Epidermal melanocyte (primary cell): Measurements from ENCODE around the gene SSH2.

Experiments
- DNase-seq: peaks from one replicate; pipeline ENCODE4 v3.0.0; 2011; ENCODE audit warnings: low spot score; ENCODE audit not compliant: insufficient read length

The SSH2 gene

GRCh38 chr17:29612404-29613280, 317.4 kb downstream of the SSH2 start:
- DNase-seq, result no peak

DNA sequence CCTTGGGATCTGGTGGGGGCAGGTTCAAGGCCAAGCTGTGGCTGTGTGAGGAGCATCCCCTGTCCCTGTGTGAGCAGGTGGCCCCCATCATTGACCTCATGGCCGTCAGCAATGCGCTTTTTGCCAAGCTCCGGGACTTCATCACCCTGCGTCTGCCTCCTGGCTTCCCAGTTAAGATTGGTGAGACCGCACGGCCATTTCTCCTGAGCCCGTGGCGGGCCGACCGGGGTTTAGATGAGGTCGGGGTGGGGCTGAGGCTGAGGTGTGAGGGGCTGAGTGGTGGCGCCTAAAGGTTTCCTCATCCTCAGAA, 318.0 kb downstream of the SSH2 start:
- no peak for DNase-seq

GRCh38 chr17:29611351-29612093, 318.5 kb downstream of the SSH2 start:
- no peak for DNase-seq

- DNase-seq, result no peak
Measured at GRCh38 chr17:29610395-29610794, 319.6 kb downstream of the SSH2 start.

DNA sequence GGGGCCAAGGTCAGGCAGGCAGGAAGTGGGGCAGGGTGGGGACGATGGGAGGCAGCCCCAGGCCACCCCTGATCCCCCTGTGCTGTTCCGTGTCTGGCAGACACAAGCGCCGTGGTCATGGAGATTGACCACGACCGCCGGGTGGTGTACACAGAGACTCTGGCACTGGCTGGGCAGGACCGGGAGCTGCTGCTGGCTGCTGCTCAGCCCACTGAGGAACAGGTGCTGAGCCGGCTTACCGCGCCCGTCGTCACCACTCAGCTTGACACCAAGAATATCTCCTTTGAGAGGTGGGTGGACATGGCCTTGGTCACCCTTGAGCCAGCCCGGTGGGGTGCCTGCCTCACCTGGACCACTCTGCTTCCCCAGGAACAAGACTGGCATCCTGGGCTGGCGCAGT, 321.0 kb downstream of the SSH2 start:
- DNase-seq, result no peak

DNA sequence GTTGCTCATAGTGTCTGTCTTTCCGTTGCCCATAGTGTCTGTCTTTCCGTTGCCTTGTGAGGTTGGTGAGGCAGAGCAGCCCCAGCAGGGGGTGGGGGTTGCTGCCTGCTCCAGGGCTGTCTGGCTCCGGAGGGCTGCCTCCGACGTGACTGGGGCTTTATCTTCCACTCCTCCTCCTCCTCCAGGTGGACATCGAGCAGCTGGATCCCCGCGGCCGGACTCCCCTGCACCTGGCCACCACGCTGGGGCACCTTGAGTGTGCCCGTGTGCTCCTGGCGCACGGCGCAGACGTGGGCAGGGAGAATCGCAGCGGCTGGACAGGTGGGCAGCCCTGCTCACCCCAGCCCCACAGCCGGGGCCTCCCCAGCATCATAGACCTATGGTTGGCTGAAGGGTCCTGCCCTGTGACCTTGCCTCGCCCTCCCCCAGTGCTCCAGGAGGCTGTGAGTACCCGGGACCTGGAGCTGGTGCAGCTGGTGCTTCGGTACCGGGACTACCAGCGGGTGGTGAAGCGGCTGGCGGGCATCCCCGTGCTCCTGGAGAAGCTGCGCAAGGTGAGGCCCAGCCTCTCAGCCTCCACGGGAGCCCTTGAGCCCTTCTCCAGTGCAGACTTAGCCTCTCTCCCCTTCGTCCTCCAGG, 322.4 kb downstream of the SSH2 start:
- no peak for DNase-seq

DNA sequence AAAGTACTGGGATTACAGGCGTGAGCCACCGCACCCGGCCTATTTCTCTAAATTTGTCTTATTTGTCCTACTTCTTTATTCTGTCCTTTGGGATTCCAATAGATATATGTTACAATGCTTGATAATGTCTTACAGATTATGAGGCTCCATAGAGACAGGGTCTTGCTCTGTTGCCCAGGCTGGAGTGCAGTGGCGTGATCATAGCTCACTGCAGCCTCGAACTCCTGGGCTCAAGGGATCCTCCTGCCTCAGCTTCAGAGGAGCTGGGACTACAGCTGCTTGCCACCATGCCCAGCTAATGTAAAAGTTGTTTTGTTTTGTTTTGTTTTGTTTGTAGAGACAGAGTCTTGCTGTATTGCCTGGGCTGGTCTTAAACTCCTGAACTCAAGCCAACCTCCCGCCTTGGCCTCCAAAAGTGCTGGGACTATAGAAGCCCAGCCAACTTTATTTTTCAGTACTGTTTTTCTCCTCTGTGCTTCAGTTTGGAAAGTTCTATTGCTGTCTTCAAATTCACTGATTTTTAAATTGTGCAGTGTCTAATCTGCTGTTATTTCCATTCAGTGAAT, 326.8 kb downstream of the SSH2 start:
- DNase-seq, result no peak

DNA sequence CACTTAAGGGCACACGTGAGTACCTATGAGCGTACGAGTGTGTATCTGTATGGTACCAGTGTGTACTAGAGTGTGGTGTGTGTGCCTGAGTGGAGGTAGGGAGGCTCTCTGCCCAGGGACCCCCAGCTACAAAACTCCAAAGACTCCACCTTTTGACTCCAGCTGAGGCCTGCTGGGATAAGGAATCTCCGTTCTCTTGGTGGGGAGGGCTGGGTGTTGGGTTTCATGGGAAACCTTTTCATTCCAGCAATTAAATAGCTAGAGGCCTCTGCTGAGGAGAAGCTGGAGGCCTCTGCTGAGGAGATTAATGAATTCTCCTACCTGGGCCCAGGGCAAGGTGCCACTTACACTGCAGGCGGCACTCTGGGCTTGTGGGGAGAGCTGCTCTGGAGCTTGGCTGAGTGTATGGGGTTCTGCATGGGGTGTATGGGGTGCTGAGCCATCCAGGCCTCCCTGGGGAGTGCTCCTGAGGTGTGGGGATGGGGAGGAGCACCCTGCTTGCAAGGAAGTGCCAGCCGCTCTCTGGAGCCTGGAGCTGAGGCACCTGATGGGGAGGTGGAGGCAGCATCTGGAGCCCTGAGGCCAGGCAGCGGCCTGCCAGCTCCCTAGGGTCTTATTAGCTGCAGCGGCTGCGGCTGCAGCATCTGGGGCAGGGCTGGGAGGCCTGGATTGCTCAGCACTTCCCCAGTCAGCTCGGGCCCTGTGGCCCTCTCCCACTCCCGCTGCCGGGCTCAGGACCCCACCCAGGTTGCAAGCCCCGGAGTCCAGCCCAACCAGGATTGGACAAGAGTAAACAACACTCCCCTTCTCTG, 332.5 kb downstream of the SSH2 start:
- no peak for DNase-seq

- no peak for DNase-seq
Measured at GRCh38 chr17:29596811-29597210, 333.2 kb downstream of the SSH2 start.

GRCh38 chr17:29595943-29596774, 333.9 kb downstream of the SSH2 start:
- no peak for DNase-seq

GRCh38 chr17:29595107-29595942, 334.7 kb downstream of the SSH2 start:
- no peak for DNase-seq

DNA sequence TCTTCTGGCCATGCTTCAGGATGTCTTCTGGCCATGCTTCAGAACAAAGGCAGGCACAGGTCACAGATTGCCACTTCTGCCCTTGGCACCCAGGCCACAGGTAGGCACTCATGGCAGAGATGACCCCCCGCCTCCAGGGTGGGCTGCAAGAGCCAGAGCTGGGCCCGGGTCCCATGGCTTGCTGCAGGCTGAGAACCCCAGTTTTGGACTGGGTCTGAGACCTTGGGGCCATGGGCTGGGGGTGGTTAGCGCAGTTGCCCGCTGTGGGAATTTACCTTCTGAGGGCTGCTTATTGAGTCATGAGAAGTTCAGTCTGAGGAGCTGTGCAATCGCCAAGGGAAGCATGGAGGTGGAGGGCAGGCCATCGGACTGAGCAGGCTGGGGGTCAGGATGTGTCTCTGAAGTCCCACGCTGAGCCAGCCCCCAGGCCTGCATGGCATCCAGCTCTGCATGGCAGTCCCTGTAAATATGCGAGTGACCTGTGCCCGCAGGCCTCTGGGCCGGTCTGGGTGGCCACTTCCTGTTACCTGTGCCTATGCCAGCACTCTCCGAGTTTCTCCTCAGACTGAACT, 335.4 kb downstream of the SSH2 start:
- no peak for DNase-seq

- no peak for DNase-seq
Measured at GRCh38 chr17:29593591-29594518, 336.2 kb downstream of the SSH2 start.

DNA sequence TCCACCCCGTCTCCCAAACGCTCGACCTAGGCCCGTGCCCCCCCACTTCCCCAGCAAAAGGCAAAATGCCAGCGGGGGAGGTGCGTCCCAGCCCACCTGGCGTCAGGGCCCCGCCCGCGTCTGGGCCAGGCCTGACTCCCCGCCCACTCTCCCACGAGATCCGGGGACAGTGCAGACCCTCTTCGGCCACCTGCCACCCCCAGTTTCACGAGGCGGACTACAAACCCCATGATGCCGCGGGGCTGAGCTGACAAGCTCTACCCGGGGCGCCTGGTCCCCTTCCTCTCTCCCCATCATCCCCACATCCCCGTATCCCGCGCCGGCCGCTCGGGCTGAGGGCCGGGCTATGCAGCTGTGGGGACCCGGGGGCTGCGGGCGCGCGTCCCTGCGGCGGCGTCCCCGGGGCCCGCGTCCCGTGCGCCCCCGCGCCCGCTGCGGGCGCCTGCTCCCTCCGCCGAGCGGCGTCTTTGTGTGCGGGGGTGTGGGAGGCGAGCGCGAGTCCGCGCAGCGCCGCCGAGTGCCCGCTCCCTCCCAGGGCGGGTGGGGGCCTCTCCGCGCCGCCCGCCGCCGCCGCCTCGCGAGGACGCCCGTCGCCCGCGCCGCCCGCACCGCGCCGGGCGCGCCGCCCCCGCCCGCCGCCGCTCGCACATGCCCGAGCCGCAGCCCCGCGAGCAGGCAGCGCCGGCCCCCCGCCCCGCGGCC, 337.0 kb downstream of the SSH2 start, which contains the start of gene ANKRD13B:
ANKRD13B (plus strand) TSS at position 283 of the 702 bp plus-strand sequence. CDS start 490 bp downstream, outside the sequence.
- no peak for DNase-seq

DNA sequence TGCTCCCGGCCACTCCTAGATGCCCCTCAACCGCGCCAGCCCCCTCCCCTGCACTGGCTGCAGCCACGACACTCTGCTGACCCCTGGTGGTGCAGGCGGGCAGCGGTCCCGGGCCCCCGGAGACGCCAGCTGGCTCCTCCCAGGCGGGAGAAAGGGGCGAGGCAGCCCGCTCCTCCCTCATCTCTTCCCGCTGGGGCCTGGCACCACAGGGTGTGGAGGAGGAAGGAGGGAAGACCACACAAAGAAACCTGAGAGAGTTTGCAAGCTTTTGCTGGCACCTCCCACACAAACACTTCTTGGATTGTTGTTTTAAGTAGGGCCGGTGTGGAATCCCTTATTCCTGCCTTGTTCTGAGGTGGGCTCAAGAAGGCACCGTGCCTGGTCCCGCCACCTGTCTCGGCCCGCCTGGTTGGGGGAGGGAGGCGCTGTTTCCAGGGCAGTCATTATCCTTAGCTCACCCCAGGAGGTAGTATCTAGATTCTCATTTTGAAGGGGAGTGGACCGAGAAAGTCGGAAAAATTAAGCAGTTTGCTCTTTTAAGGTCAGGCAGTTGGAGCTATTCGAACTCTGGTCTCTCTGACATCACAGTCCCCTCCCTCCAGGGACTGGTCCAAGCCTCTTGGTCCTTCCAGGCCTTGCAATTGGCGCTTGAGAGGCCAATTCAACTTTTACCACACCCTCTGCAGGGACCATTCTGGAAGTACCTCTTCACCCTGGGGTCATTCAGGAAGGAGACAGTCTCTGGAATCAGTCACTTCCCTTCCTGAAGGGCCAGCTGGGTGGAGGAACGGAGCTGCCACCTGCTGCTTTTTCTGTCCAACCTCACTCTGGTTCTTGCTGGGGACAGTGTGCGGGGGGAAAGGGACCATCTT, 338.1 kb downstream of the SSH2 start:
- peak; percentile 93 for DNase-seq

DNA sequence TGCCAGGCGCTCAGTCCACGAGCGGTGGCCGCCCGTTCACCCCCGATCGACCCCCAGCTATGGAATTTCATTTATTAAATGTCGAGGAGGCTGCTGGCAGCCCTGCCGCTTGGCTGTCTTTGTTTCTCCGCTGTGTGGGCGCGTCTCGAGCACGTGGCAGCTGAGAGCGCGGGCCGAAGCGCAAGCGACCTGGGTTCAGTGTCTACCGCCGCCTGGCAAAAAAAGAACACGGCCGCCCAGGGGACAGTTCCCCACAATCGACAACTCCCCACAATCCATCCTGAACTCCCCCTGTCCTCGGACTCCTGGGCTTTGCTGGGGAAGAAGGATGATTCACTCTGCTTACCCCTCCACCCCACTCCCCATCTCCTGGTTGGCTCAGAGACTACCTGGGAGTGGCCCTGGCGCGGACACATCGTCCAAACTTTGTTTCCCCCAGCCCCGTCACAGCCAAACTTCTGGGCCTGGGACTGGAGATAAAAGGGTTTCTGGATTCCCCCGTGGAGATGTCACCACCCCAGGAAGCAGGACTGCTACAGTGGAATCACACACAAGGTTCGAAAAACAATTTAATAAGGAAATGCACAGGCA, 338.8 kb downstream of the SSH2 start:
- DNase-seq, result no peak
